Measurements from ENCODE around the gene PIGN. TPM values are rescaled to one million over a fixed set of nuclear protein-coding genes. Genes with fewer than 3 reads are reported as not detected.

PIGN gene
- total RNA-seq, 1 donor from 2014 or later: 40.5 TPM

GRCh38 chr18:62119884-62120283 is 67.0 kb downstream of the PIGN start:
- DNase-seq (ENCODE audit: low read depth in 2 of 2): no peak

GRCh38 chr18:62118328-62118727 is 68.5 kb downstream of the PIGN start:
- DNase-seq (ENCODE audit: low read depth in 2 of 2): peak in 1 of 2 donors; percentile 31

GRCh38 chr18:62109676-62110075 is 77.2 kb downstream of the PIGN start:
- no peak for DNase-seq (ENCODE audit: low read depth in 2 of 2)

- DNase-seq (ENCODE audit: low read depth in 2 of 2): no peak
Measured at GRCh38 chr18:62107881-62108280, 79.0 kb downstream of the PIGN start.

GRCh38 chr18:62106271-62106670 is 80.6 kb downstream of the PIGN start:
- DNase-seq (ENCODE audit: low read depth in 2 of 2): peak in 1 of 2 donors; percentile 85

- peak; percentile 37 to 74 for DNase-seq (ENCODE audit: low read depth in 2 of 2)
Measured at GRCh38 chr18:62105376-62105775, 81.5 kb downstream of the PIGN start.

GRCh38 chr18:62102221-62102620 is 84.6 kb downstream of the PIGN start:
- DNase-seq (ENCODE audit: low read depth in 2 of 2): peak in 1 of 2 donors; percentile 14

- DNase-seq (ENCODE audit: low read depth in 2 of 2): no peak
Measured at GRCh38 chr18:62101321-62101721, 85.5 kb downstream of the PIGN start.

GRCh38 chr18:62098960-62099359 is 87.9 kb downstream of the PIGN start:
- DNase-seq (ENCODE audit: low read depth in 2 of 2): no peak

GRCh38 chr18:62097698-62098097 is 89.2 kb downstream of the PIGN start:
- DNase-seq (ENCODE audit: low read depth in 2 of 2): no peak

- peak; percentile 12 to 31 for DNase-seq (ENCODE audit: low read depth in 2 of 2)
Measured at GRCh38 chr18:62091487-62092120, 95.3 kb downstream of the PIGN start.

GRCh38 chr18:62089174-62089573 is 97.7 kb downstream of the PIGN start:
- no peak for DNase-seq (ENCODE audit: low read depth in 2 of 2)

- no peak for DNase-seq (ENCODE audit: low read depth in 2 of 2)
Measured at GRCh38 chr18:62088156-62088555, 98.7 kb downstream of the PIGN start.

GRCh38 chr18:62085756-62086155 is 101.1 kb downstream of the PIGN start:
- peak in 1 of 2 donors; percentile 26 for DNase-seq (ENCODE audit: low read depth in 2 of 2)

- DNase-seq (ENCODE audit: low read depth in 2 of 2): no peak
Measured at GRCh38 chr18:62081761-62082294, 105.0 kb downstream of the PIGN start.

- peak in 1 of 2 donors; percentile 75 for DNase-seq (ENCODE audit: low read depth in 2 of 2)
Measured at GRCh38 chr18:62081248-62081647, 105.6 kb downstream of the PIGN start.

- DNase-seq (ENCODE audit: low read depth in 2 of 2): peak in 1 of 2 donors; percentile 51
Measured at GRCh38 chr18:62080172-62080900, 106.5 kb downstream of the PIGN start.

- no peak for DNase-seq (ENCODE audit: low read depth in 2 of 2)
Measured at GRCh38 chr18:62073461-62074281, 113.2 kb downstream of the PIGN start.

- DNase-seq (ENCODE audit: low read depth in 2 of 2): no peak
Measured at GRCh38 chr18:62072370-62072769, 114.5 kb downstream of the PIGN start.

- DNase-seq (ENCODE audit: low read depth in 2 of 2): no peak
Measured at GRCh38 chr18:62071071-62071470, 115.8 kb downstream of the PIGN start.

- no peak for DNase-seq (ENCODE audit: low read depth in 2 of 2)
Measured at GRCh38 chr18:62070302-62070701, 116.6 kb downstream of the PIGN start.

- DNase-seq (ENCODE audit: low read depth in 2 of 2): no peak
Measured at GRCh38 chr18:62069556-62069955, 117.3 kb downstream of the PIGN start.
